SU-DHL-6 (cell line): ENCODE results near the gene NPB.

ENCODE experiments used
- H2AFZ ChIP-seq: fragments of 200-600 bp; sonication (generic); 2 replicates; pipeline ENCODE4 v1.6.1; 2014; ENCODE audit warnings: low read depth, mild to moderate bottlenecking, moderate library complexity, mixed read lengths, antibody characterized with exemption, low read length; ENCODE audit not compliant: severe bottlenecking
- H3F3A ChIP-seq: fragments of 200-600 bp; shearing (Covaris generic); 2 replicates; pipeline ENCODE4 v1.6.0; 2016; ENCODE audit warnings: antibody characterized with exemption, mild to moderate bottlenecking; ENCODE audit not compliant: insufficient read depth
- H3K27ac ChIP-seq: fragments of 200-600 bp; sonication (generic); 2 replicates; pipeline ENCODE4 v1.5.1; 2016; ENCODE audit warnings: low read depth, mild to moderate bottlenecking, low read length, moderate library complexity, mixed read lengths
- H3K27me3 ChIP-seq: fragments of 200-600 bp; sonication (generic), shearing (Covaris generic); 2 replicates; pipeline ENCODE4 v1.6.0; 2014; ENCODE audit warnings: mild to moderate bottlenecking, low read length
- H3K36me3 ChIP-seq: fragments of 200-600 bp; sonication (generic); 2 replicates; pipeline ENCODE4 v1.6.1; 2014; ENCODE audit warnings: mild to moderate bottlenecking, low read length, mixed read lengths
- H3K4me2 ChIP-seq: fragments of 300-600, 200-600 bp; shearing (Covaris generic), sonication (generic); 2 replicates; pipeline ENCODE4 v1.6.0; 2014; ENCODE audit warnings: low read length, low read depth, mild to moderate bottlenecking; ENCODE audit not compliant: poor library complexity, severe bottlenecking
- H3K4me3 ChIP-seq: fragments of 200-600 bp; sonication (generic); 2 replicates; pipeline ENCODE4 v1.5.1; 2014; ENCODE audit warnings: antibody characterized with exemption, low read length, mild to moderate bottlenecking, mixed read lengths; ENCODE audit not compliant: insufficient read depth, poor library complexity, severe bottlenecking
- H3K79me2 ChIP-seq: fragments of 200-600 bp; sonication (generic); 2 replicates; pipeline ENCODE4 v1.6.1; 2014; ENCODE audit warnings: mild to moderate bottlenecking, low read length, moderate library complexity; ENCODE audit not compliant: insufficient read depth
- H3K9ac ChIP-seq: fragments of 200-600 bp; sonication (generic); 2 replicates; pipeline ENCODE4 v1.7.0; 2014; ENCODE audit warnings: mild to moderate bottlenecking, low read length
- H3K9me2 ChIP-seq: fragments of 200-600 bp; sonication (generic); replicated peaks from 2 replicates; pipeline ENCODE4 v1.6.1; 2014; ENCODE audit warnings: low read length; ENCODE audit not compliant: insufficient read depth
- H3K9me3 ChIP-seq: fragments of 200-600 bp; sonication (generic); 2 replicates; pipeline ENCODE4 v1.6.1; 2014; ENCODE audit warnings: low read length, mixed read lengths; ENCODE audit not compliant: insufficient read depth
- H4K20me1 ChIP-seq: fragments of 200-600 bp; sonication (generic); 2 replicates; pipeline ENCODE4 v1.6.1; 2014; ENCODE audit warnings: low read depth, mild to moderate bottlenecking, antibody characterized with exemption, low read length, moderate library complexity, mixed read lengths
- EZH2phosphoT487 ChIP-seq: fragments of 200-600 bp; sonication (generic), shearing (Covaris generic); conservative IDR thresholded peaks from 2 replicates; pipeline ENCODE4 v1.6.1; 2018; ENCODE audit warnings: mild to moderate bottlenecking, antibody characterized with exemption, low read length, moderate library complexity, mixed read lengths
- TF ChIP-seq, protein P1 (sequence below): fragments of 200-600 bp; sonication (generic); IDR thresholded peaks from one replicate; pipeline ENCODE4 v1.5.1; 2017; ENCODE audit warnings: antibody characterized with exemption, mild to moderate bottlenecking, low read length, moderate library complexity; ENCODE audit not compliant: insufficient read depth, poor library complexity, severe bottlenecking

Gene NPB

DNA sequence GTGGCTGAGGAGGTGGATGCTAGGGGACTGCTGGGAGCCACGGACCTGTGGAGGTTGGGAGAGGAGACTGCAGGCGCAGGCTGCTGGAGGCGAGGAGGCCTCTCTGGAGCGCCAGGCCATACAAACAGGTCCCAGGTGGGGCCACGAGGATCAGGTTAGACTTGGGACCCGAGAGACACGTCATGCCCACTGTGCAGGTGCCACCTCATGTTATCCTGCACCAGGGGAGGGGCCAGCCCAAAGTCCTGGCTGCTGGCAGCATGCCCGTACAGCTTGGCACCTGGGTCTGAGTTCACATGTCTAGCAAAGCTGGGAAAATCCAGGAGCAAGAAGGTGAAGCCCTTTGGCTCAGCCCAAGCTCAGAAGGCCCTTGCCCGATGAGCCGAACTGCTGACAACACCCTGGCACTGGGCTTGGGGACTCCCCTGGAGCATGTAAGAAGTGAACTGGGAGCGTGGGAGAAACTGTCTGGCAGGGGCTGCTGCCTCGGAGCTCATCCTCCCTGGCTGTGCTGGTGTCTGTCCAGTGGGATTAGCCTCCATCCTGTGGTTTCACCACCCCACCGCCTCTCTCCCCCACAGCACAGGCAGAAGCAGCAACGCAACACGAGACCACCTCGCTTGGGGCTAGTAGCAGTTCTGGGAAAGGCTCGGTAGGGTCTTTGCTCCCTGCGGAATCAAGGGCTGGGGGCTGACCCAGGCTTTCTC, 36.2 kb upstream of the NPB start:
- H3K9me2 ChIP-seq, result no peaks in the 10 kb centered on the region
- no peak overlapping the region for H3K27ac ChIP-seq
- H4K20me1 ChIP-seq, result no peaks in the 10 kb centered on the region; the same call in 1 of the 2 replicates
- peaks cover 44% of the 10 kb centered on the region for H3F3A ChIP-seq
- 0 out of 2 replicates have a peak, but pooled peaks cover 4% of the 10 kb centered on the region for H3K36me3 ChIP-seq
- no peak overlapping the region for H3K4me3 ChIP-seq
- H3K9ac ChIP-seq, result no peak overlapping the region
- H3K9me3 ChIP-seq, result no peaks in the 10 kb centered on the region
- no peak overlapping the region for H2AFZ ChIP-seq
- H3K79me2 ChIP-seq, result peaks cover 36% of the 10 kb centered on the region
- no peak overlapping the region for H3K4me2 ChIP-seq
- no peaks in the 10 kb centered on the region for H3K27me3 ChIP-seq
- no peak for TF ChIP-seq EZH2phosphoT487
- TF ChIP-seq, protein P1, sequence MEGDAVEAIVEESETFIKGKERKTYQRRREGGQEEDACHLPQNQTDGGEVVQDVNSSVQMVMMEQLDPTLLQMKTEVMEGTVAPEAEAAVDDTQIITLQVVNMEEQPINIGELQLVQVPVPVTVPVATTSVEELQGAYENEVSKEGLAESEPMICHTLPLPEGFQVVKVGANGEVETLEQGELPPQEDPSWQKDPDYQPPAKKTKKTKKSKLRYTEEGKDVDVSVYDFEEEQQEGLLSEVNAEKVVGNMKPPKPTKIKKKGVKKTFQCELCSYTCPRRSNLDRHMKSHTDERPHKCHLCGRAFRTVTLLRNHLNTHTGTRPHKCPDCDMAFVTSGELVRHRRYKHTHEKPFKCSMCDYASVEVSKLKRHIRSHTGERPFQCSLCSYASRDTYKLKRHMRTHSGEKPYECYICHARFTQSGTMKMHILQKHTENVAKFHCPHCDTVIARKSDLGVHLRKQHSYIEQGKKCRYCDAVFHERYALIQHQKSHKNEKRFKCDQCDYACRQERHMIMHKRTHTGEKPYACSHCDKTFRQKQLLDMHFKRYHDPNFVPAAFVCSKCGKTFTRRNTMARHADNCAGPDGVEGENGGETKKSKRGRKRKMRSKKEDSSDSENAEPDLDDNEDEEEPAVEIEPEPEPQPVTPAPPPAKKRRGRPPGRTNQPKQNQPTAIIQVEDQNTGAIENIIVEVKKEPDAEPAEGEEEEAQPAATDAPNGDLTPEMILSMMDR, result no peak

DNA sequence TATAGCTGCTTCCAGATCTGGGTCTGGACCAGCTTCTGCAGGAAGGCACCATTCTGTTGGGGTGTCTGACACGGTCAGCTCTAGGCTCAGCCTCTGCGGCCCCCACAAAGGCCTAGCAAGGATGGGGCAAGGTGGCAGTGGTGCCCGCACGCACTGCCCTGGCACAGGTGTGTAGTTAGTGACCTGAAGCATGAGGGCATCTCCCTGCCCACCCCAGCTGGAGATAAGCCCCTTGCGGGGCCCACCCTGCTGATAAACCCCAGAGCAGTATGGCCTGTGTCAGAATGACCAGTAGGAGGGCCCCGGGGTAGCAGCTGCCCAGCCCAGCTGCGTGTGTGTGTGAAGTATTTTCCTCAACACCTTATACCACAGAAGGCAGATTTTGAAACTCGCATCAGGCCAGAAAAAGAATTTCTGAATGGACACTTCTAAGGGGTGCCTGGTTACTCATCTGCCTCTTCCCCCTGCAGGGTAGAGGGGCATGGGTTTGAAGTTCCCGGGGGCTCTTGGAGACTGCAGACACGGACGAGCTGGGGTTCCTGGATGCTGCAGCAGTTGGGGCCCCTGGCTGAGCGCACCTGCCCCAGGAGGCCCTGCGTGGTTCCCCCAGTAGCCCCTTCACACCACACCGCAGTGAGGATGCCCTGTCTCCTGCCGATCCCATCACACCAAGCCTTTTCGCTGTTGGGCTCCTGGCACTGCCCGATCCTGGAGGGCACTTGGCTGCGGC, 35.4 kb upstream of the NPB start:
- no peaks in the 10 kb centered on the region for H3K9me3 ChIP-seq
- H3F3A ChIP-seq, result peaks cover 44% of the 10 kb centered on the region
- H2AFZ ChIP-seq, result no peak overlapping the region
- H3K4me2 ChIP-seq, result no peak overlapping the region
- no peaks in the 10 kb centered on the region for H3K9me2 ChIP-seq
- H3K27me3 ChIP-seq, result no peaks in the 10 kb centered on the region
- peaks cover 35% of the 10 kb centered on the region for H3K79me2 ChIP-seq
- H3K27ac ChIP-seq, result peak overlapping the region; percentile 59
- no peak overlapping the region for H3K4me3 ChIP-seq
- H4K20me1 ChIP-seq, result no peaks in the 10 kb centered on the region; the same call in 1 of the 2 replicates
- no peak for TF ChIP-seq EZH2phosphoT487
- TF ChIP-seq, protein P1, result no peak
- 0 out of 2 replicates have a peak, but pooled peaks cover 4% of the 10 kb centered on the region for H3K36me3 ChIP-seq
- H3K9ac ChIP-seq, result peak overlapping the region; percentile 18; the same call in 1 of the 2 replicates

DNA sequence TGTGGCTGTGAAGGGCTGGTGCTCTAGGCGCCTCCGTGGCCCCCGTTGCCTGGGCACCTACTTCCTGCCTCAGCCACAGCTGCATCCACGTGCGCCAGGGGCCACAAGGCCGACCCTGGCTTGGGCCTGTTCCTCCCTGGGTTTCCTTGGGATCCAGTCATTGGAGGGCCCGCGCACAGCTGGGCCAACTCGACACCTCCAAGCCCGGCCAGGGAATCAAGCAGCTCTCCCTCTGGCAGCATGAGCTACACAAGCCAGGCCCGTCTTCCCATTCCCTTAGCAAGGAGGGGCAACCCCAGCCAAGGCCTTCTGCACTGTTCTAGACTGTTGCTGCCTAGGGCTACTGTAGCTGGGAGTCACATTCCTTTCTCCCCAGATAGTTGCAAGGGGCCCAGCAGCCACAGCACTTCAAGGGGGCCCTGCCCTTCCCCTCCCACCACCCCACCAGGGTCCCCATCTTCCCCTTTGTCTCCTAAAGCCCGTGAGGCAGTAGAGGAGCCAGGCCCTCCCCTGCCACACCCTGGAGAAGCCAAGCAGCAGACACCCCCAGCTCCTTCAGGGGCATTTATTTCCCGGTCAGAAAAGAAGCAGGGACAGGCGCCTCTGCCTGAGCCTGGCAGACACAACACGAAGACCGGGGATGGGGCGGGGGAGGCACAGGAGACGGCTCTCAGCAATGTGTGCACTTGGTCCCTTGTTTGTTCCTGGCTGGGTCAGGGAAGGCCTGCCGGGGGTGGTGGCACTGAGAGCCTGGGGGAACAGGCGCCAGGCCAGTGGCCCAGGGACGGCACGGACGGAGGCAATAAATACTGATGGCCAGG, 34.7 kb upstream of the NPB start:
- H3K9me3 ChIP-seq, result no peaks in the 10 kb centered on the region
- peak overlapping the region; percentile 59 for H3K27ac ChIP-seq
- peaks cover 44% of the 10 kb centered on the region for H3F3A ChIP-seq
- H3K27me3 ChIP-seq, result no peaks in the 10 kb centered on the region
- no peaks in the 10 kb centered on the region for H3K9me2 ChIP-seq
- H2AFZ ChIP-seq, result no peak overlapping the region
- H3K79me2 ChIP-seq, result peaks cover 34% of the 10 kb centered on the region
- H3K36me3 ChIP-seq, result 0 out of 2 replicates have a peak, but pooled peaks cover 4% of the 10 kb centered on the region
- no peak overlapping the region for H3K4me3 ChIP-seq
- H4K20me1 ChIP-seq, result no peaks in the 10 kb centered on the region; the same call in 1 of the 2 replicates
- peak overlapping the region; percentile 18; the same call in 1 of the 2 replicates for H3K9ac ChIP-seq
- TF ChIP-seq, protein P1, result no peak
- TF ChIP-seq EZH2phosphoT487, result no peak
- H3K4me2 ChIP-seq, result no peak overlapping the region
